Endodermal cell (in vitro differentiated cells): ENCODE results near the gene RASAL2. TPM values are rescaled to one million over a fixed set of nuclear protein-coding genes. Genes with fewer than 3 reads are reported as not detected.

Experiments used
- DNase-seq: peaks from one replicate; pipeline ENCODE4 v3.0.0-alpha.2; 2017
- H3K27ac ChIP-seq: 2 replicates; pipeline ENCODE4 v1.5.1; 2013; ENCODE audit warnings: mild to moderate bottlenecking, low read depth, low read length, moderate library complexity
- H3K27me3 ChIP-seq: 2 replicates; pipeline ENCODE4 v1.6.1; 2013; ENCODE audit warnings: mild to moderate bottlenecking, low read length, moderate library complexity; ENCODE audit not compliant: insufficient read depth, control insufficient read depth, poor library complexity, severe bottlenecking
- H3K36me3 ChIP-seq: 2 replicates; pipeline ENCODE4 v1.7.0; 2013; ENCODE audit warnings: mild to moderate bottlenecking, low read length, moderate library complexity; ENCODE audit not compliant: control insufficient read depth, insufficient read depth
- H3K4me1 ChIP-seq: one replicate; pipeline ENCODE4 v1.7.0; 2013; ENCODE audit warnings: low read length; ENCODE audit not compliant: control insufficient read depth, insufficient read depth
- H3K4me3 ChIP-seq: 2 replicates; pipeline ENCODE4 v1.5.1; 2013; ENCODE audit warnings: mild to moderate bottlenecking, low read length, moderate library complexity
- H3K9ac ChIP-seq: 2 replicates; pipeline ENCODE4 v1.6.1; 2013; ENCODE audit warnings: mild to moderate bottlenecking, low read length, moderate library complexity; ENCODE audit not compliant: poor library complexity, severe bottlenecking; ENCODE audit errors: extremely low read depth
- H3K9me3 ChIP-seq: 2 replicates; pipeline ENCODE4 v1.6.1; 2013; ENCODE audit warnings: mild to moderate bottlenecking, low read length, moderate library complexity; ENCODE audit not compliant: control insufficient read depth
- H3K27ac Mint-ChIP-seq: 2 replicates; pipeline ENCODE4 v1.8.0; 2020; ENCODE audit warnings: mixed read lengths
- H3K27me3 Mint-ChIP-seq: 2 replicates; pipeline ENCODE4 v1.8.0; 2021; ENCODE audit warnings: mild to moderate bottlenecking, mixed read lengths; ENCODE audit not compliant: insufficient read depth
- H3K36me3 Mint-ChIP-seq: 2 replicates; pipeline ENCODE4 v1.8.0; 2020; ENCODE audit warnings: low read depth, mixed read lengths
- H3K4me1 Mint-ChIP-seq: 2 replicates; pipeline ENCODE4 v1.8.0; 2020; ENCODE audit warnings: mixed read lengths
- H3K4me3 Mint-ChIP-seq: 2 replicates; pipeline ENCODE4 v1.8.0; 2020; ENCODE audit warnings: mild to moderate bottlenecking, moderate library complexity, mixed read lengths
- H3K9me3 Mint-ChIP-seq: 2 replicates; pipeline ENCODE4 v1.8.0; 2020; ENCODE audit warnings: mild to moderate bottlenecking, mixed read lengths
- CTCF ChIP-seq: fragments of 200-600 bp; sonication (generic); conservative IDR thresholded peaks from 2 replicates; pipeline ENCODE4 v1.5.0; 2021; ENCODE audit warnings: antibody characterized with exemption, mild to moderate bottlenecking
- WGBS, 2 experiments: methylation state at CpG; one replicate each; pipeline versions ENCODE4 v1.1.5 to v1.1.7; 2013; ENCODE audit warnings: missing lambda C conversion rate in 2 of 2, mixed read lengths in 1 of 2; ENCODE audit not compliant: insufficient coverage in 1 of 2, insufficient read length in 1 of 2; 5-methylcytosine and 5-hydroxymethylcytosine counted together
- total RNA-seq, 2 donors: library from RNA; stranded (reverse); fragmentation: NEBNext Ultra II Directional in 1 of 2; extraction: Animal tissue kit (Norgen Biotek cat#: 25700) in 1 of 2; gene quantifications; 2 replicates in 1 of 2; 3 replicates in 1 of 2; pipeline ENCODE4 v1.2.1, GENCODE V29; 2021

The RASAL2 gene
- total RNA-seq, 2 donors from 2014 or later = 21.8 to 22.1 TPM

GRCh38 chr1:178486100-178487069, 392.5 kb downstream of the RASAL2 start:
- DNase-seq = no peak
- no peak for TF ChIP-seq CTCF
- H3K4me3 ChIP-seq = no peak overlapping the region

GRCh38 chr1:178487070-178487615, 393.2 kb downstream of the RASAL2 start:
- H3K27ac Mint-ChIP-seq = no peak overlapping the region
- H3K36me3 Mint-ChIP-seq = no peaks in the 10 kb centered on the region
- H3K9me3 Mint-ChIP-seq = no peaks in the 10 kb centered on the region
- no peaks in the 10 kb centered on the region for H3K9me3 ChIP-seq
- H3K27me3 ChIP-seq = no peaks in the 10 kb centered on the region
- no peak for DNase-seq
- H3K4me3 ChIP-seq = no peak overlapping the region
- H3K4me3 Mint-ChIP-seq = no peak overlapping the region
- no peak overlapping the region for H3K27ac ChIP-seq
- WGBS, 2 experiments = 95 to 99% methylated on average over 9 to 20 of the region's 20 CpGs
- H3K4me1 Mint-ChIP-seq = peaks cover 10% of the 10 kb centered on the region
- no peak for TF ChIP-seq CTCF
- H3K9ac ChIP-seq = no peak overlapping the region
- H3K36me3 ChIP-seq = no peaks in the 10 kb centered on the region
- H3K4me1 ChIP-seq = no peaks in the 10 kb centered on the region
- no peaks in the 10 kb centered on the region for H3K27me3 Mint-ChIP-seq

More at GRCh38 chr1:178486100-178487069, 392.5 kb downstream of the RASAL2 start:
- Histone ChIP-seq H3K4me1 (no peaks in the 10 kb centered on the region), H3K9ac (no peak overlapping the region), H3K27ac (no peak overlapping the region), H3K27me3 (no peaks in the 10 kb centered on the region), H3K36me3 (no peaks in the 10 kb centered on the region), H3K9me3 (no peaks in the 10 kb centered on the region)
- Mint-ChIP-seq H3K27me3 (no peaks in the 10 kb centered on the region), H3K4me1 (peaks cover 10% of the 10 kb centered on the region), H3K9me3 (no peaks in the 10 kb centered on the region), H3K4me3 (no peak overlapping the region), H3K27ac (no peak overlapping the region), H3K36me3 (no peaks in the 10 kb centered on the region)
- 95 to 96% methylated on average over 9 to 54 of the region's 54 CpGs for WGBS, 2 experiments

- Histone ChIP-seq H3K4me1 (no peaks in the 10 kb centered on the region), H3K9ac (no peak overlapping the region), H3K9me3 (no peaks in the 10 kb centered on the region), H3K36me3 (no peaks in the 10 kb centered on the region), H3K27ac (no peak overlapping the region), H3K4me3 (no peak overlapping the region), H3K27me3 (no peaks in the 10 kb centered on the region)
- no peaks in the 10 kb centered on the region for H3K9me3 Mint-ChIP-seq
- H3K4me3 Mint-ChIP-seq = no peak overlapping the region
- DNase-seq = no peak
- peaks cover 14% of the 10 kb centered on the region for H3K4me1 Mint-ChIP-seq
- H3K36me3 Mint-ChIP-seq = no peaks in the 10 kb centered on the region
- 80 to 93% methylated on average over 2 to 4 of the region's 4 CpGs for WGBS, 2 experiments
- no peak overlapping the region for H3K27ac Mint-ChIP-seq
- H3K27me3 Mint-ChIP-seq = peaks cover 2% of the 10 kb centered on the region
- no peak for TF ChIP-seq CTCF
Measured at GRCh38 chr1:178488393-178488792, 394.5 kb downstream of the RASAL2 start.
